Keratinocyte (primary cell): ENCODE results near the gene ZW10. TPM values are rescaled to one million over a fixed set of nuclear protein-coding genes. Genes with fewer than 3 reads are reported as not detected.

ENCODE experiments used
- DNase-seq: peaks from one replicate; pipeline ENCODE4 v3.0.0-alpha.2; 2011; ENCODE audit warnings: low read depth, missing footprints, low spot score
- FAIRE-seq: peaks from 2 replicates; lab custom pipeline; 2011; peaks lifted over from hg19 to GRCh38; lab: Jason Lieb, UNC
- H2AFZ ChIP-seq: 2 replicates; pipeline ENCODE4 v1.6.0; 2012; ENCODE audit warnings: low read length, control low read depth, inconsistent platforms; ENCODE audit not compliant: control insufficient read depth
- H3K27ac ChIP-seq: 2 replicates; pipeline ENCODE4 v1.5.1; 2011; ENCODE audit warnings: low read length; ENCODE audit not compliant: control insufficient read depth, insufficient read depth
- H3K27me3 ChIP-seq: 3 replicates; pipeline ENCODE4 v1.6.0; 2011; ENCODE audit warnings: low read length; ENCODE audit not compliant: control insufficient read depth, insufficient read depth; ENCODE audit errors: extremely low read depth
- H3K36me3 ChIP-seq, 2 experiments: 2 replicates in 1 of 2; 3 replicates in 1 of 2; pipeline ENCODE4 v1.5.1; 2011; ENCODE audit warnings: low read length in 2 of 2, mild to moderate bottlenecking in 1 of 2; ENCODE audit not compliant: control insufficient read depth in 2 of 2, insufficient read depth in 2 of 2; ENCODE audit errors: extremely low read depth in 1 of 2
- H3K4me1 ChIP-seq: 3 replicates; pipeline ENCODE4 v1.5.1; 2011; ENCODE audit warnings: low read length; ENCODE audit not compliant: control insufficient read depth, insufficient read depth; ENCODE audit errors: extremely low read depth
- H3K4me2 ChIP-seq: 3 replicates; pipeline ENCODE4 v1.6.0; 2011; ENCODE audit warnings: low read depth, low read length; ENCODE audit not compliant: control insufficient read depth, insufficient read depth; ENCODE audit errors: extremely low read depth
- H3K4me3 ChIP-seq, 3 experiments: fragments of 200-600 bp in 1 of 3; sonication (generic) in 1 of 3; 2 replicates in 2 of 3; 3 replicates in 1 of 3; pipeline ENCODE4 v1.5.1; 2011 to 2016; ENCODE audit warnings: low read length in 3 of 3, mild to moderate bottlenecking in 3 of 3, control low read depth in 2 of 3, inconsistent platforms in 1 of 3, low read depth in 1 of 3, mixed read lengths in 1 of 3, mixed run types in 1 of 3, moderate library complexity in 1 of 3; ENCODE audit not compliant: control insufficient read depth in 2 of 3, insufficient read depth in 2 of 3; ENCODE audit errors: extremely low read depth in 1 of 3
- H3K79me2 ChIP-seq: 2 replicates; pipeline ENCODE4 v1.6.0; 2012; ENCODE audit warnings: low read length; ENCODE audit not compliant: control insufficient read depth, insufficient read depth
- H3K9ac ChIP-seq: 3 replicates; pipeline ENCODE4 v1.6.0; 2011; ENCODE audit warnings: low read length; ENCODE audit not compliant: control insufficient read depth, insufficient read depth; ENCODE audit errors: extremely low read depth
- H3K9me1 ChIP-seq: 3 replicates; pipeline ENCODE4 v1.6.0; 2011; ENCODE audit warnings: low read length; ENCODE audit not compliant: control insufficient read depth, insufficient read depth; ENCODE audit errors: extremely low read depth
- H3K9me3 ChIP-seq: 2 replicates; pipeline ENCODE4 v1.5.1; 2012; ENCODE audit warnings: low read depth, low read length; ENCODE audit not compliant: control insufficient read depth
- H4K20me1 ChIP-seq: 3 replicates; pipeline ENCODE4 v1.6.0; 2011; ENCODE audit warnings: low read length; ENCODE audit not compliant: control insufficient read depth, insufficient read depth; ENCODE audit errors: extremely low read depth
- CTCF ChIP-seq, 3 experiments: IDR thresholded peaks in 1 of 3; conservative IDR thresholded peaks in 1 of 3; optimal IDR thresholded peaks in 1 of 3; 2 replicates in 2 of 3; 3 replicates in 1 of 3; pipeline versions ENCODE3 to v1.5.1; 2011; ENCODE audit warnings: low read length in 3 of 3, mild to moderate bottlenecking in 3 of 3, moderate library complexity in 2 of 3, control low read depth in 1 of 3, inconsistent platforms in 1 of 3; ENCODE audit not compliant: insufficient read depth in 2 of 3; ENCODE audit errors: extremely low read depth in 1 of 3
- EZH2 ChIP-seq: IDR thresholded peaks from one replicate; pipeline ENCODE4 v1.6.1; 2012; ENCODE audit warnings: inconsistent platforms, mild to moderate bottlenecking, low read length, moderate library complexity
- dilution Hi-C: fragments of 300-500 bp; cut with MboI; formaldehyde crosslinking; loops from one replicate; pipeline ENCODE4 v1.7.0; 2020; ENCODE audit warnings: low sequenced_read_pairs; ENCODE audit not compliant: extremely low pct_ligation_motif_present
- polyA plus RNA-seq, 5 experiments: library from polyadenylated mRNA; depleted of rRNA in 3 of 5; stranded (reverse) in 3 of 5; stranded (forward) in 1 of 5; unstranded in 1 of 5; fragments of >200 nt; gene quantifications; 1 replicate in 1 of 5; 2 replicates in 3 of 5; 3 replicates in 1 of 5; pipeline versions ENCODE4 v1.2.1 to v1.2.3, GENCODE V29; 2011 to 2012; ENCODE audit warnings: missing spikeins in 2 of 5, low read depth in 1 of 5, low replicate concordance in 1 of 5

The ZW10 gene
- polyA plus RNA-seq, 1 donor (not counting 4 experiments of a cell fraction or from before 2014, with no cell fraction given) = 21.3 TPM

GRCh38 chr11:113729456-113729855 lies 44.0 kb downstream of the ZW10 start:
- FAIRE-seq (no peak), DNase-seq (peak; percentile 41)
- dilution Hi-C loops = no loop called here
- H3K4me2 ChIP-seq = no peak overlapping the region
- H3K9ac ChIP-seq = no peak overlapping the region
- no peak overlapping the region for H3K4me3 ChIP-seq
- H3K4me1 ChIP-seq = peaks cover 5% of the 10 kb centered on the region
- H3K36me3 ChIP-seq = no peaks in the 10 kb centered on the region
- no peaks in the 10 kb centered on the region for H4K20me1 ChIP-seq
- no peak for TF ChIP-seq CTCF (optimal IDR thresholded peaks at IDR 0.05 in 1 of 3, IDR thresholded peaks at IDR 0.05 in 1 of 3, conservative IDR thresholded peaks at IDR 0.05 in 1 of 3; ENCODE audit: extremely low read depth in 1 of 3, insufficient read depth in 2 of 3, low read length in 3 of 3)
- no peak for TF ChIP-seq EZH2
- no peaks in the 10 kb centered on the region for H3K9me1 ChIP-seq
- H3K27me3 ChIP-seq = no peaks in the 10 kb centered on the region
- H3K9me3 ChIP-seq = no peaks in the 10 kb centered on the region
- no peak overlapping the region for H2AFZ ChIP-seq
- no peaks in the 10 kb centered on the region for H3K79me2 ChIP-seq
- H3K27ac ChIP-seq = no peak overlapping the region

DNA sequence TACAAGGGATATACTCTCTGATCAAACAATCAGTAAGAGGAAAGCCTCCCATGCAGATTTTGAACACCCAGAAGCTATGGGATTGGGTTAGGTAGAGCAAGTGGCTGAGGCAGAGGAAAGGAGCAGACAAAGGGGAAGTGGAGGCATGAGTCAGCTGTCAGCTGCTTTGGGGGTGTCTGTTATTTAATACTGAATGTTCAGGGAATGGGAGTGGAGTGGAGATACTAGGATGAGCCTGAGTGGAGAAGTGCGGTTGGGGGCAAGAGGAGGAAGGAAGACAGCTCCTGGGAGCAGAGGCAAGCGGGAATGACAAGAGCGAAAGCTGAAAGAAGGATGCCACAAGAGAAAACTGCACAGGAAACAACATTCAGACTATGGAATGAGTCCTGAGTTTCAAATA lies 44.7 kb downstream of the ZW10 start:
- Histone ChIP-seq H3K9ac (no peak overlapping the region), H3K9me1 (no peaks in the 10 kb centered on the region), H4K20me1 (no peaks in the 10 kb centered on the region), H3K27me3 (no peaks in the 10 kb centered on the region), H3K27ac (no peak overlapping the region), H3K36me3 (no peaks in the 10 kb centered on the region), H3K79me2 (no peaks in the 10 kb centered on the region), H3K4me1 (peaks cover 5% of the 10 kb centered on the region), H3K9me3 (no peaks in the 10 kb centered on the region), H3K4me2 (no peak overlapping the region), H2AFZ (no peak overlapping the region), H3K4me3 (no peak overlapping the region)
- FAIRE-seq = no peak
- dilution Hi-C loops = no loop called here
- TF ChIP-seq EZH2 (no peak), CTCF (optimal IDR thresholded peaks at IDR 0.05 in 1 of 3, IDR thresholded peaks at IDR 0.05 in 1 of 3, conservative IDR thresholded peaks at IDR 0.05 in 1 of 3; ENCODE audit: extremely low read depth in 1 of 3, insufficient read depth in 2 of 3, low read length in 3 of 3) (no peak)
- no peak for DNase-seq
